Calu3 (cell line): ENCODE results near the gene NHEJ1. TPM values are rescaled to one million over a fixed set of nuclear protein-coding genes. Genes with fewer than 3 reads are reported as not detected.

Source experiments
- BruUV-seq: library from RNA; stranded (reverse); fragments of 400-500 nt; replicated peaks from 2 replicates; lab custom pipeline; 2021; lab: Mats Ljungman, UMichigan
- CTCF ChIA-PET: fragments of 300-600 bp; sonication (Branson Sonifier 250); formaldehyde crosslinking; loops from one replicate; lab custom pipeline; 2022; ENCODE audit warnings: antibody characterized with exemption; lab: Charles Lee
- DNase-seq: peaks from one replicate; pipeline ENCODE4 v3.0.0; 2022
- H3K27ac Mint-ChIP-seq: one replicate; pipeline ENCODE4 v1.8.0; 2022; ENCODE audit warnings: mixed read lengths; ENCODE audit not compliant: unreplicated experiment
- H3K27me3 Mint-ChIP-seq: one replicate; pipeline ENCODE4 v1.8.0; 2022; ENCODE audit warnings: mixed read lengths; ENCODE audit not compliant: unreplicated experiment
- H3K36me3 Mint-ChIP-seq: one replicate; pipeline ENCODE4 v1.8.0; 2022; ENCODE audit warnings: mild to moderate bottlenecking, moderate library complexity, mixed read lengths; ENCODE audit not compliant: insufficient read depth, unreplicated experiment
- H3K4me1 Mint-ChIP-seq: one replicate; pipeline ENCODE4 v1.8.0; 2022; ENCODE audit warnings: mild to moderate bottlenecking, low read depth, mixed read lengths; ENCODE audit not compliant: unreplicated experiment
- H3K4me3 Mint-ChIP-seq: one replicate; pipeline ENCODE4 v1.8.0; 2022; ENCODE audit warnings: mild to moderate bottlenecking, low read depth, moderate library complexity, mixed read lengths; ENCODE audit not compliant: unreplicated experiment
- H3K9me3 Mint-ChIP-seq: one replicate; pipeline ENCODE4 v1.8.0; 2022; ENCODE audit warnings: low read depth, mixed read lengths; ENCODE audit not compliant: unreplicated experiment
- intact Hi-C: fragments of 100-400 bp; cut with micrococcal nuclease; formaldehyde crosslinking; loops from one replicate; pipeline ENCODE4 v1.10.0; 2022; ENCODE audit not compliant: unreplicated experiment
- total RNA-seq: library from RNA; stranded (reverse); gene quantifications from 2 replicates; pipeline ENCODE4 v1.2.3, GENCODE V29; 2022
- TF ChIP-seq, protein P1 (sequence below): fragments of 200-600 bp; IDR thresholded peaks from one replicate; pipeline ENCODE4 v1.8.0; 2022; ENCODE audit warnings: antibody characterized with exemption; ENCODE audit not compliant: unreplicated experiment

NHEJ1 gene
- total RNA-seq, 1 experiment from 2014 or later: 12.4 TPM

DNA sequence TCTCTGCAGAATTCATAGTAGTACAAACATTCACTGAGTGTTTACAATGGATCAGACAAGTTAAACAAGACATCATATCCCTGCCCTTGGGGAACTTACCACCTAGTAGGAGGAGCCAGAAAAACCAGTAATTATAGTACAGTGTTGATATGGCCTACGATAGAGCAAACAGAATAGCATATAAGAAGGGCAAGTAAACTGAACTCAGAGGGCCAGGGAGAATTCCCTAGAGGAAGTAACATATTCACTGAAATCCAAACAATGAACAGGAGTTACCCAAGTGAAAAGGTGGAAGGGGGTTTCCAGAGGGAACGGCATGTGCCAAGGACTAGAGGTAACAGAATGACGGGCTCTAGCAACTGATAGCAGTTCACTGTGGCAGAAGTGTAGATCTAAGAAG is 34.1 kb downstream of the NHEJ1 start:
- intact Hi-C loops: no loop called here
- H3K36me3 Mint-ChIP-seq: peaks cover 11% of the 10 kb centered on the region
- no peak for DNase-seq
- peaks cover 65% of the 10 kb centered on the region for H3K4me1 Mint-ChIP-seq
- no peaks in the 10 kb centered on the region for H3K9me3 Mint-ChIP-seq
- TF ChIP-seq, protein P1, sequence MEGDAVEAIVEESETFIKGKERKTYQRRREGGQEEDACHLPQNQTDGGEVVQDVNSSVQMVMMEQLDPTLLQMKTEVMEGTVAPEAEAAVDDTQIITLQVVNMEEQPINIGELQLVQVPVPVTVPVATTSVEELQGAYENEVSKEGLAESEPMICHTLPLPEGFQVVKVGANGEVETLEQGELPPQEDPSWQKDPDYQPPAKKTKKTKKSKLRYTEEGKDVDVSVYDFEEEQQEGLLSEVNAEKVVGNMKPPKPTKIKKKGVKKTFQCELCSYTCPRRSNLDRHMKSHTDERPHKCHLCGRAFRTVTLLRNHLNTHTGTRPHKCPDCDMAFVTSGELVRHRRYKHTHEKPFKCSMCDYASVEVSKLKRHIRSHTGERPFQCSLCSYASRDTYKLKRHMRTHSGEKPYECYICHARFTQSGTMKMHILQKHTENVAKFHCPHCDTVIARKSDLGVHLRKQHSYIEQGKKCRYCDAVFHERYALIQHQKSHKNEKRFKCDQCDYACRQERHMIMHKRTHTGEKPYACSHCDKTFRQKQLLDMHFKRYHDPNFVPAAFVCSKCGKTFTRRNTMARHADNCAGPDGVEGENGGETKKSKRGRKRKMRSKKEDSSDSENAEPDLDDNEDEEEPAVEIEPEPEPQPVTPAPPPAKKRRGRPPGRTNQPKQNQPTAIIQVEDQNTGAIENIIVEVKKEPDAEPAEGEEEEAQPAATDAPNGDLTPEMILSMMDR: no peak
- BruUV-seq: no TSS peak
- H3K27me3 Mint-ChIP-seq: no peaks in the 10 kb centered on the region
- H3K4me3 Mint-ChIP-seq: no peak overlapping the region
- H3K27ac Mint-ChIP-seq: peak overlapping the region; percentile 46
- CTCF ChIA-PET: no interaction called here

DNA sequence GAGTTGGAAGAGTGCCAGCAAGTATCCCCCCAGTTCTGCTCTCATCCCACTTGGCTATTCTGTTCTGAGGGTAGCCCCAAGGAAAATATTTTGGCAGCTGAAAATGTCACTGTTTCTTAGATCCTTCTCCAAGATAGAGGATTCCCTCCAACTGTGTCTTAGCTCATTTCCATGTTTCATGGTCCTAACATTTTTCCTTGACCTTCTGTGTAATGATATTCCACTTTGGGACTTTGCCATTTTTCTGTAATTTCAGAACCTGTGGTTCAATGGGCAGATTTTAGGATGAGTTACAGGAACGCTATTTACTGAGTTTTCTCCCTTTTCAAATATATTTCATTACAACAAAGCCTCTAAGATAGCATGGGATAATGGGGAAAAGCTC is 34.7 kb downstream of the NHEJ1 start:
- Mint-ChIP-seq H3K4me1 (peaks cover 65% of the 10 kb centered on the region), H3K4me3 (no peak overlapping the region), H3K27ac (no peak overlapping the region), H3K9me3 (no peaks in the 10 kb centered on the region), H3K36me3 (peaks cover 11% of the 10 kb centered on the region), H3K27me3 (no peaks in the 10 kb centered on the region)
- no peak for DNase-seq
- CTCF ChIA-PET: interaction anchor here (0.8 to 1.8 kb wide), 4 partner anchors 22 to 96 kb away, joined by 3 to 7 read pairs (median 5); no protein-coding TSS in a partner anchor
- no TSS peak for BruUV-seq
- intact Hi-C loops: no loop called here
- TF ChIP-seq, protein P1: no peak

DNA sequence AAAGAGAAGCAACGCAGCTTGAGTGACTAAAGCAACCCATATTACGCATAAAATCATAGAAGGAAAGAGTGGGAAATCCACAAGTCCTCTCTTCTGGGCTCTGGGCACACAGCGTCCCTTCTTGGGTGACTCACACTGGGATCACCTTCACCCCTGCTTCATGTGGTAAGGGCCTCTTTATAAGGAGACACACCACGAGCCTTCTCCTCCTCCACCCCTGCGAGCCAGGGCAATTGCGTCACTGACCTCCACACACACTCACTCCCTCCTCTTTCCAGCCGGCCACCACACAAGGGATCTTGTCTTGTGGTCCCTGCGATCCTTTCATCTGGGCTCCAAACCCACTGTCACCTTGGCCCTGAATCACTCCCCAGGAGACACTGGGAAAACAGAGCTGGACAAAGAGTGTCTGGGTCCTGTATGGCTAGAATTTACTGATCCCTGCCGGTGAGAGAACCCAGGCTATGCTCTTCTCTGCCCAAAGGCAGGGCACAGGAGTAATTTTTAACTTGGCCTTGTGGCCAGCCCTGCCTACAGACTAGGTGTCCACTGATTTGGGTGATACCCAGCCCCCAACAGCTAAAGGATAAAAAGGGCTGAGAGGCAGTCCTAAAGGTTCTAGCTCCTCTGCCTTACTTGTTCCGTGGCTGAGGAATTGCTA is 35.3 kb downstream of the NHEJ1 start:
- H3K27ac Mint-ChIP-seq: peak overlapping the region; percentile 28
- intact Hi-C loops: no loop called here
- peaks cover 65% of the 10 kb centered on the region for H3K4me1 Mint-ChIP-seq
- H3K36me3 Mint-ChIP-seq: peaks cover 11% of the 10 kb centered on the region
- peak; percentile 83 for DNase-seq
- TF ChIP-seq, protein P1: no peak
- no peaks in the 10 kb centered on the region for H3K27me3 Mint-ChIP-seq
- H3K9me3 Mint-ChIP-seq: no peaks in the 10 kb centered on the region
- H3K4me3 Mint-ChIP-seq: peak overlapping the region; percentile 24
- BruUV-seq: no TSS peak
- CTCF ChIA-PET: interaction anchor here (0.8 to 1.8 kb wide), 4 partner anchors 21 to 96 kb away, joined by 3 to 7 read pairs (median 5); no protein-coding TSS in a partner anchor

DNA sequence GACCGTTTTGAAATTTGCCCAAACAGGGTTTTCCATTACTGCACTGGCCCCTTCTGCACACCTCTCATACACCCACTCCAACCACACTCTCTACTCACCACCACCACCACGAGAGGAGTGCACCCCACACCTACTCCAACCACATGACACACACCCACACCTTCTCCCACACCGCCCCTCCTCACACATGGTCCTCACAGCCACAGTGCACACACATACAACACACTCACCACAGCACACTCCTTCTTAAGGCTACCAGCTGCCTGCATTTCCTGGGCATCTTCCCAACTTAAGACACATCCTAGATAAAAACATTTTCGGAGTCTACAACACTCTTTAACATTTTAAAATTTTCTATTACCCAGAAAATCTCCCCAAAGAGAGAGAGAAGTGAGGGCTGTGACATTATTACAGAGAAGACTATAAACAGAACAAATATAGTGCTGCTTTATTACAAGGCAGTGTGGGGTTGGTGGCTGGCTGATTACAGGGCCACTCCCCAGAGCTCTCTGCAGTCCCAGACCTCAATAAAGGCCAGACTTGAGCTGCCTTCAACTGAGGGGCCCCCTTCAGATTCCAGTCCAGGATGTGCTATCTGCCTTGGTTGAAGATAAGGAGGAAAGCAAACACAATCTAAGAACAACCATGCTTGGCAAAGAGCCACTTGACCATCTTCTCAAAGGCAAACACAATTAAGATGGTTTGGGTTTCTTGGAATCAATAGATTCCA is 36.1 kb downstream of the NHEJ1 start:
- intact Hi-C loops: loop anchor here (5.0 kb wide), 3 partner anchors 33 to 112 kb away; no protein-coding TSS in a partner anchor
- TF ChIP-seq, protein P1: no peak
- DNase-seq: no peak
- H3K36me3 Mint-ChIP-seq: peaks cover 11% of the 10 kb centered on the region
- H3K4me1 Mint-ChIP-seq: peaks cover 65% of the 10 kb centered on the region
- no TSS peak for BruUV-seq
- H3K4me3 Mint-ChIP-seq: peak overlapping the region; percentile 10
- peak overlapping the region; percentile 28 for H3K27ac Mint-ChIP-seq
- CTCF ChIA-PET: interaction anchor here (0.7 to 1.8 kb wide), 3 partner anchors 20 to 66 kb away, joined by 3 to 7 read pairs (median 4); no protein-coding TSS in a partner anchor
- no peaks in the 10 kb centered on the region for H3K9me3 Mint-ChIP-seq
- H3K27me3 Mint-ChIP-seq: no peaks in the 10 kb centered on the region
